Measurements from ENCODE around the gene ME3.

ME3 gene

DNA sequence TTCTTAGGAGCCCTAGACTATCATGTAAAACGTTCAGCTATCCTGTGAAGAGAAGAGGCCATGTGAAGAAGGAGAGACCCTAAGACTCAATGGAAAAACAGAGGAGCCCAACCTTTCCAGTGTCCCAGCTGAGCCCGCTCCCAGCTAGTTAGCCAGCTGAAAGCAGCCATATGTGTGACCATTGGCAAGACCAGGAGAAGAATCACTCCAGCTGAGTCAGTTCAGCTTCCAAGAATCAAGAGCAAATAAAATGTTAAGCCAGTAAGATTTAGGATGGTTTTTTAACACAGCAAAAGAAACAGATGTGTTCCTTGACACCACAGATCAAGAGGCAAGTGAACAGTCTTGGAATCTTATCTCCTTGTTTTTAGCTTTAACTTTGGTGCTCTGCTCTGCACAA is 189.7 kb downstream of the ME3 start:
- DNase-seq, result no peak

GRCh38 chr11:86481399-86481798 is 191.0 kb downstream of the ME3 start:
- DNase-seq, result no peak

DNA sequence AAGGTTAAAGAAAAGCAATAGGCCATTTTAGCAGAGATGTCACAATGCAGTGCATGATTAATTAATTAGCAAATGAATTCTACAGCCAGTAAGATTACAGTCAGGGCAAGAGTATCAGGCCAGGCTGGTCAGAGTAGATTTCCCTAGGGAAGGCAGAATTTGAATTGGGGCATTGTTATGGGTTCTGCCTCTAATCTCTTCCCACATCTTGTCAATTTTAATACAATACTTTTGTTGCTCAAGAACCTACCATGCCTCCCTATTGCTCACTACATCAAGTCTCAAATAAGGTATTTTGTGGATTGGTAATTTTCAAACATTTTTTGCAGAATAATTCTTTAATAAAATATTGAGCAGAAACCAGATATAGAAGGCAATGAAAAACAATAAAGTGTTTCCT is 194.1 kb downstream of the ME3 start:
- no peak for DNase-seq

- no peak for DNase-seq
Observed at GRCh38 chr11:86477495-86478155, 194.8 kb downstream of the ME3 start.

GRCh38 chr11:86476109-86476861 is 196.1 kb downstream of the ME3 start:
- no peak for DNase-seq

DNA sequence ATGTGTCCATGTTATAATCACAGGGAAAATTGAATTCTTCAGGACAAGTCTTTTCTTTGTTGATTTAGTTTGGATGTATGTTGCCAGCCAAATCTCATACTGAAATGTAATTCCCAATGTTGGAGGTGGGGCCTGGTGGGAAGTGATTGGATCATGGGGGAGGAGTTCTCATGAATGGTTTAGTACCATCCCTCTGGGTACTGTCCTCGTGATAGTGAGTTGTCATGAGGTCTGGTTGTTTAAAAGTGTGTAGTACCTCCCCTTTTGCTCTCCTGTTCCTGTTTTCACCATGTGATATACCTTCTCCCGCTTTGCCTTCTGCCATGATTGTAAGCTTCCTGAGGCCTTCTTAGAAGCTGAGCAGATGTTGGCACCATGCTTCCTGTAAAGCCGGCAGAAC is 197.4 kb downstream of the ME3 start:
- no peak for DNase-seq

DNA sequence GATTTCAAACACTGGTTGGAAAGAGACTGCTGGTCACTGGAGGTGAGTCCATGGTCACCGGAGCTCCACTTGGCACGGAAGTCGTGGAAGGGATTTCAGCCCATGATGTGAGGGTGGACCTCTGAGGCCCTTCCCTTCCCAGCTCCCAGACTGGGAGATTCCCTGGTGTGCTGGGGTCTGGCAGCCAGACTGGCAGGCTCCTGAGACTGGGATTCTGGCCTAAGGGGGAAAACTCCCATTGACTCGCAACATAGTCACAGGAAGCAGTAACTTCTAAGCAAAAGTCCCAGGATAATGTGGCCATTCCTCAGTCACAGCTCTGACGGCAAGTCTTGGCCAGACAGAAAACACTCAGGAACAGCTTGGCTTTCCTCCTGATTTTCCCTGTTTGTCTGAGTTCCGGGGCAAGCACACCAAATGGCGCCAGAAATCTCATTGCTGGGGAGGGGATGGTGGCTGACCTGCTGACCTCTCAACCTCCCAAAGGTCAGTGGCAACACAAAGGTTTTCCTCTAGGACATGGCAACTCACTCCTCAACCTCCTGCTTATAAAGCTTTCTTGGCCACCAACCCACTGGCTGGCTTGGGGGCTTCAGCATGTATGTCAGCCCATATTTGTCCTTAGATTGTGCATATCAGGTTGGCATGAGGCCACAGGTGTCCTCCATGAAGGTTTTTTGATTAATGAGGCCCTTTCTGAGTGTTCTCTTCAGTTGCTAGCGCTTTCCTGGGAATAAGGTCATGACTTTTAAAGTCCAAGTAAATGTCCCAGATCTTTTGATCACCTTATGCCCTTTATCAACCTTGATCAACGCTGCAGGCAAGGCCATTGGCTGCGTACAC is 198.2 kb downstream of the ME3 start:
- no peak for DNase-seq

GRCh38 chr11:86469491-86470388 is 202.7 kb downstream of the ME3 start:
- DNase-seq, result no peak

GRCh38 chr11:86468169-86468568 is 204.2 kb downstream of the ME3 start:
- DNase-seq, result no peak

DNA sequence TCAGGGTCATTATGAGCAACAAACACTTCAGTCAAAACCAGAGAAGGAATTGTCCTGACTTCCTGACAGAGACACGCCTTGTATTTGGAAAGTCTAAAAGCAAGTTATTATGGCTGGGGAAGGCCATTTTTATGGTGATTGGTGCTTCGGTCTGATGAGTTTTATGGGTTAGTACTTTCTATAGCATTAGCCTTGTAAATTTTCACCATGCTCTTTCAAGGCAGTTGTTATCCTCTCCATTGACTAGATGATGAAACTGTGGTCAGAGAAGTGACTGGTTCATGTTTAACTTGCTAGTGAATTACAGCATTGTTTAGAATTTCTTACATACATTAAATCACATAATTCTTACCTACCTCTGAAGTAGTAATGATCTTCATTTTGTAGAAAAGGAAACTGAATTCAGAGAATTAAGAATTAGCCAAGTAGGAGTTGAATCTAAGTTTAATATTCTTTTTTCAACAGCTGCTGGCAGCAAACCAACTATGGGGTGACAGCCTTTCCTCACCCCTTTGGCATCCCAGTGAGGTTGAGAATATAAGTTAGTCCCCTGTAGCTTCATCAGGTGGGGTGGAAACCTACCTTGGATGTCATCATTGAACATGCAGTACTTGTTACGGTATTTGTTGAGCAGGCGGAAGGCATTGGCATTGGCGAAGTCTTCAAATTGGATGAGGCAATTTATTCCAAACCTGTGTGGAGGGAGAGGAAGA is 207.8 kb downstream of the ME3 start:
- no peak for DNase-seq

GRCh38 chr11:86463955-86464354 is 208.5 kb downstream of the ME3 start:
- DNase-seq, result no peak

- DNase-seq, result no peak
Observed at GRCh38 chr11:86463120-86463519, 209.3 kb downstream of the ME3 start.

DNA sequence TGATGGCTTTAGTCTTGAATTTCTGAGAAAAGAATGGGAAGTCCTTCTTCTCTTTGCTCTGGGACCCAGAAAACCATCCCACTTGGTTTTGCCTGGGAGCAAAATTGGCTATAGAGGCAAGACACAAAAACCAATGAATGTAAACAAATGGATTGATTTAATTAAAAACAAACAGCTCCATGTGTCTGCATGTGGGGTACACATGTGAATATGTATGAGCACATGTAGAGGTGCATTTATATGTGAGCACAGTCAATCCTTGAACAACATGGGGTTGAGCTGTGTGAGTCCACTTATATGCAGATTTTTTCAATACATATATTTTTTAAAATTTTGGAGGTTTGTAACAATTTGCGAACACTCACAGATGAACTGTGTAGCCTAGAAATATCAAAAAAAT is 210.5 kb downstream of the ME3 start:
- DNase-seq, result no peak

DNA sequence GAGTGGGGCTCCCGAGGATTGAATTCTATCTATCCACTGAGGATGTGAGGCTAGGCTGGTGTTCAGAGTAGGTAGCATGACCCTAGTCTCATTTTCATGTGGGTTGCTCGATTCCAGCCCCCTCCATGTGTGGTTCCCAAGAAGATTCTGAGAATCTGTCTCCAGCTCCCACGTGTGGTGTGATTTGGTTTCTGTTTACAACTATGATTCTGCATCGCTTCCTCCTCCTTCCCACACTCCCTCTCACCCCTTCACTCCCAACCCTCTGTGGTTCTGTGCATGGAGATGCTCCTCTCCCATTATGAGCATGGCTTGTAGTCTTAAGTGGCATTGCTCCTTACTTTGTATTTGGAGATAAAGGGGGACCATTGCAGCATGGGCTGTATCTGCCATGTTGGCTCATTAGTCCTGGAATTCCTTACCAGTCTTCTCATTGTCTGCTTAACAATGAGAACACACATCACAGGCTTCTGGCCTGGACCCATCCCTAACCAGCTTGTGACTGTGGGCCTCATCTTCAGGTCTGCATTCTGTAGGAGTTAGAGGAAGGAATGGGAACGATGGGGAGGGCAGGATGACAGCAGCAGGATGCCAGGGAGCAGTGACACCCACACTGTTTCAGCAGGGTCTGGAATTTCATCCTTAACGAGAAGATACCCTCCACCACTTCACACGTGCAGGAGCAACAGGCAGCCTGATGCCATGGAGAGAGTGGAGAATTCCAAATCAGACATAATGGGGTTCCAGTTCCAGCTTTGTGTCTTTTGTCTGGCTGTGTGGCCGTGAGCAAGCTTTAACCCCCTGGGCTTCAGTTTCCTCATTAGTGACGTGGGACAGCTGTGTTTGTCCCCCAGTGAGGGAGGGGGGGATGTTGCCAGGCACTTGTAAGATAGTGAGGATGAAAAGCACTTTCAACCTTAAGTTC is 211.7 kb downstream of the ME3 start:
- no peak for DNase-seq

GRCh38 chr11:86459682-86460460 is 212.5 kb downstream of the ME3 start:
- DNase-seq, result no peak

DNA sequence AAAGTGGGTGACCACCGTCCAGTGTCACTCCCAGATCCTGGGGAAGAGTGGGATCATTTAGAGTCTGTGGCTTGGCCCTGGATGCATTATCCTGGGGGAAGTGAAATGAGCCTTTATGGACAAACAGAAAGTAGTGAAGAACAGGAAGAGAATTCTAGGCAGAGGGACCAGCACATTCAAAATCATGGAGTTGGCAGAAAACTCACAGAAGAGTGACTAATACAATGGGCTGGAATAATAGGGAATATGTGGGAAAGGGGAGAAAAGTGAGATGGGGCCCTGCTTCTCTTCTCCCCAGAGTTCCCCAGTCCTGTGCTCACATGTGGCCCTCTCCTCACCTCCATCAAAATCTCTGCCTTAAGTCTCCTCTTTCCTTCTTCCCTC is 213.4 kb downstream of the ME3 start:
- DNase-seq, result no peak

DNA sequence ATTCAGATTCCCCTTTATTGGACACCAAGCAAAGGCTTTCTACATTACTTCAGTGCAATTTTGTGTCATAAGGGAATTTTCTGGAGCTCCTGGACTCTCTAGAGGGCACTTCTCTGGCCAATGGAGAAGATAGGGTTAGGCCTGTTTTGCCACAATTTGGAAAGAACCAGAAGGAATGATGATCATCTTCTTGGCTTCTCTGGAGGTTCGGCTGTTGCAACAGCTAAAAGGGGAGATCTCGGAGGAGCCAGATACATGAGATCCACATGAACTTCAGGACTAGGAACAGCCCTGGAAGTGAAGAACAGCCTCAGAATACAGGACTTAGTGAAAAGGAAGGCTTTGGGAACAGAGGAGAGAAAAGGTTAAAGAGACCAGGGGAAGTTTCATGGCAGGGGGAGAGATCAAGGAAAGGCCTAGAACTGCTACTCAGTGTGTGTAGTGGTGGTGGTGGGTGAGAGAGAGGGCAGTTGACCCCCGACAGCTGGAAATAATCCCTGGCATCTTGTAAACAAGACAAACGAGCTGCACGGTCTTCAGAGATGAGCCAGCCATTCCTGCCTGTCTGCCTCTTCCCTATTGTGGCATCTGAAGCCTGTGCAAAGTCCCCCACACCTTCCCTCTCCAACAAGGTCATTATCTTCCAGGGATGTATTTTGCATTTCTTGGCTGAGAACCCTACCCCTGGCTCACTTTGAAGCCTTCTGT is 214.0 kb downstream of the ME3 start:
- no peak for DNase-seq

GRCh38 chr11:86456075-86456939 is 216.1 kb downstream of the ME3 start:
- DNase-seq, result peak; percentile 71

Data from CD4-positive, alpha-beta T cell treated with Interleukin-10 for 1 hour (primary cell).